ENCODE data around the gene PDHX.
A peak's percentile ranks its signal among the peaks of the same experiment; 100 is the strongest.
"Not testable (repeated sequence)": the region's sequence is repeated elsewhere in the genome, so short reads cannot be mapped to it uniquely, and the experiment has no call there.

The PDHX gene

DNA sequence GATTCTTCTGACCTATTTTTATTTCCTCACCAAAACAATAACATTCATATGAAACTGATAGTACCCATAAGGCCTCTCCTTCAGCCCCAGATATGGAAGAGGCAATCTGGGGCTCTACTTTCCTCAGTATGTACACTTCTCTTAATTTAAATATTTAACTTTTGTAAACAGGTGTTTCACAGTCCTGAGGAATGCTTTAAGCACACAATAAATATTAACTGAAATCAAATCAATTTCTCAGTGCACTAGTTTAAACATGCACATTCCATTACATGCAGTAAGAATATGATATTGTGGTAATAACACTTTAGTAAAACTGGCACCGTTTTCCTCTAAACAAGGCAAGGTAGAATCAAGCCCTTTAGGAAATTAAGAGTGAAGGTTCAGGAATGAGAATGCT, 29.2 kb upstream of the PDHX start:
- no peak for DNase-seq (ENCODE audit: extremely low read depth, low read depth)
- TF ChIP-seq, protein P1, sequence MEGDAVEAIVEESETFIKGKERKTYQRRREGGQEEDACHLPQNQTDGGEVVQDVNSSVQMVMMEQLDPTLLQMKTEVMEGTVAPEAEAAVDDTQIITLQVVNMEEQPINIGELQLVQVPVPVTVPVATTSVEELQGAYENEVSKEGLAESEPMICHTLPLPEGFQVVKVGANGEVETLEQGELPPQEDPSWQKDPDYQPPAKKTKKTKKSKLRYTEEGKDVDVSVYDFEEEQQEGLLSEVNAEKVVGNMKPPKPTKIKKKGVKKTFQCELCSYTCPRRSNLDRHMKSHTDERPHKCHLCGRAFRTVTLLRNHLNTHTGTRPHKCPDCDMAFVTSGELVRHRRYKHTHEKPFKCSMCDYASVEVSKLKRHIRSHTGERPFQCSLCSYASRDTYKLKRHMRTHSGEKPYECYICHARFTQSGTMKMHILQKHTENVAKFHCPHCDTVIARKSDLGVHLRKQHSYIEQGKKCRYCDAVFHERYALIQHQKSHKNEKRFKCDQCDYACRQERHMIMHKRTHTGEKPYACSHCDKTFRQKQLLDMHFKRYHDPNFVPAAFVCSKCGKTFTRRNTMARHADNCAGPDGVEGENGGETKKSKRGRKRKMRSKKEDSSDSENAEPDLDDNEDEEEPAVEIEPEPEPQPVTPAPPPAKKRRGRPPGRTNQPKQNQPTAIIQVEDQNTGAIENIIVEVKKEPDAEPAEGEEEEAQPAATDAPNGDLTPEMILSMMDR (IDR thresholded peaks at IDR 0.05; ENCODE audit: low read depth, low read length), result no peak

DNA sequence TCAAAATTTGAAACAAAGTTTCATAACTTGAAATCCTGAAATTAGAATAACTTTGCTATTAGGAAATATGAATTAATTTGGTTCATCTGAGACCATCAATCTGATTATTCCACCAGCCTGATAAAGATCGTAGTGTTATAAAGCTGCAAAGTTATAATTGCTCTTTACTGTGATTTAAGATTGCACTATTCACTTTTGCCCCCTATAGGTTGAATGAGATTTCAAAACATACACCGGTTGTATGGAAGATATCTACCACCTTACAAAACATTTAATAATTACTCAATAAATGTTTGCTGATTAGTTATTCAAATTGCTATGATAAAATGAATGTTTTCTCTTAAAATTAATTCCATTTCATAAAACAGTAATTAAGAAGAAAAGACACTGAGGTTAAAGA, 26.3 kb upstream of the PDHX start:
- TF ChIP-seq, protein P1 (IDR thresholded peaks at IDR 0.05; ENCODE audit: low read depth, low read length), result peak; percentile 27
- DNase-seq (ENCODE audit: extremely low read depth, low read depth), result no peak

DNA sequence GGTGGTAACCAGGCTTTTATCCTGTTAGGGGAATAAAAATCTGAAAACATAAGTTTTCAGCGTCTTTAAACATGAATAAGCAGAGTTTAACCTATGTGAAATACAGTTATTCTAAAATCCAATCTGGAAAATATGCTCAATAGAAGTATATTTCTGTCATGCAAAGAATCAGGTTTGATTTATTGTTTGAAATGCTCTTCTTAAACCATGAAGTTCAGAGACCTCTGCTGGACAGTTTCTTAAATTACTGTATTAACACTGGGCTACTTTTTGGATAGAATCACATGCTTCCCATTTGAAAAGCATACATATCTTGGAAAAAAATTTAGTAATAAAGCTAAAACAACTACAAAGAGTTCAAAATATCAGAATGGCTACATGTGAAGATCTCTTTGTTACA, 25.6 kb upstream of the PDHX start:
- no peak for DNase-seq (ENCODE audit: extremely low read depth, low read depth)
- TF ChIP-seq, protein P1 (IDR thresholded peaks at IDR 0.05; ENCODE audit: low read depth, low read length), result peak; percentile 43

DNA sequence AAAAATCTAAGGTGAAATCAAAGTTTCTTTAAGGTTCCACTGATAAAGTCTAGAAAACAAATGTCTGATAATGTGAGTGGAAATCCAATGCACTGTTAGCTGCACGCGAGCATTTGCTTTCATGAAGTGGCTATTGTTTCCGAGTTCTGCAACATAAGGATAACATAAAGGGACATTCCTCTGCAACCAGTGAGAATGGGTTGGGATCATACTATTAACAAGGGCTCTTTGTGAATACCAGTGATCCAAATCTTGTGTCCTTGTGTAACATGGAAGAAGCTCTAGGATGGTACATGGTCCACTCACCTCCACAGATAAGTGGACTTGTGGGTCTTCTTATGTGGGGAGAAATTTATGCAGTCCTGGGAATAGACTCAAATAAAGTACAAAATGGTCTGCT, 24.8 kb upstream of the PDHX start:
- TF ChIP-seq, protein P1 (IDR thresholded peaks at IDR 0.05; ENCODE audit: low read depth, low read length), result no peak
- DNase-seq (ENCODE audit: extremely low read depth, low read depth), result no peak

DNA sequence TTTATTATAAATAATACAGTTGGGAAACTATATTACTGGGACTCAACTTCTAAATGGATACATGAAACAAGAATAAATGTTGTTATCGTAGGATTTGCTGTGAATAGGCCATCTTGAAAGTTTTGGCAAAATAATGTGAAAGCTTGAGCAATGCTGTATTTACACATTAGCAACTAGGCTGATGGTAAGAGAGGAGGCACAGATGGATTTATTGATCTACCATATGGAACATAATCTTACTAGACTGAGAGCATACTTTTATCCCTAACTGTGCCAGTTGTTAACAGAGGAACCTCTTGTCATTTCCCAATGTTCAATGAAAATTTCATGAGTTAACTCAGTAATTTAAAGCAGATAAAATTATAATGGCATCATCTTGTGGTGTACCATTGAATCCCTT, 23.0 kb upstream of the PDHX start:
- no peak for DNase-seq (ENCODE audit: extremely low read depth, low read depth)
- TF ChIP-seq, protein P1 (IDR thresholded peaks at IDR 0.05; ENCODE audit: low read depth, low read length), result no peak

DNA sequence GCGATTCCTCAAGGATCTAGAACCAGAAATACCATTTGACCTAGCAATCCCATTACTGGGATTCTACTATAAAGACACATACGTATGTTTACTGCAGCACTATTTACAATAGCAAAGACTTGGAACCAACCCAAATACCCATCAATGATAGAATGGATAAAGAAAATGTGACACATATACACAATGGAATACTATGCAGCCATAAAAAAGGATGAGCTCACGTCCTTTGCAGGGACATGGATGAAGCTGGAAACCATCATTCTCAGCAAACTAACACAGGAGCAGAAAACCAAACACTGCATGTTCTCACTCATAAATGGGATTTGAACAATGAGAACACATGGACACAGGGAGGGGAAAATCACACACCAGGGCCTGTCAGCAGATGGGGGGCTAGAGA, 20.2 kb upstream of the PDHX start:
- DNase-seq (ENCODE audit: extremely low read depth, low read depth), result not testable (repeated sequence)

DNA sequence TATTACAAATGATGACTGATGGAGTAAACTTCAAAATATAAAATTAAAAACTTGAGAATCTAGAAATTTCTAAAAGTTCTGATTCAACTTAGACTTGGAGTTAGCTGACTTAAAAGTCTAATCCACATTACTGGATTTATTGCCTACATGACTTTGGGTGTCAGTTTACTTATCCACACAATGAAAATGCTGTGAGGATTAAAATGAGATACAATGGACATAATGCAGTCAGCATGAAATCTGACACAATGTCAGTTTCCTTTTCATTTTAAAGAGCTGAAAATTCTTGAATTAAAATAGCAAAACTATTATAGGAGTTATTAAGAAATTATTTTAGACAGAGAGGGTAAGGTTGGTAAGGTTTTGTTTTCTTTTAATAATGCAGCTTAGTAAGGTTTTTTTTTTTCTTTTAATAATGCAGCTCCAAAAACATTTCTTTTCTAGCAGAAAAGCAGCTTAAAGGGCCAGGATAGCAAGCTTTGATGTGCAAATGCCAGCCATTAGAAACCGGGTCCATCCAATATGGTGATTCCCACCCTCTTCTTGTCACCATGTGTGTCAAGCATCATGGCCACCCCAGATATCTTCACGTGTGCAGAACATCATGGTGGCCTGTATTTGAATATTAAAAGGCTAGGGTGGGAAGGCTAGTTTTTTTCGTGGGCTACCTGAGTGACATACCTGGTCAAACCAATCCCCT, 19.1 kb upstream of the PDHX start:
- TF ChIP-seq, protein P1 (IDR thresholded peaks at IDR 0.05; ENCODE audit: low read depth, low read length), result no peak

DNA sequence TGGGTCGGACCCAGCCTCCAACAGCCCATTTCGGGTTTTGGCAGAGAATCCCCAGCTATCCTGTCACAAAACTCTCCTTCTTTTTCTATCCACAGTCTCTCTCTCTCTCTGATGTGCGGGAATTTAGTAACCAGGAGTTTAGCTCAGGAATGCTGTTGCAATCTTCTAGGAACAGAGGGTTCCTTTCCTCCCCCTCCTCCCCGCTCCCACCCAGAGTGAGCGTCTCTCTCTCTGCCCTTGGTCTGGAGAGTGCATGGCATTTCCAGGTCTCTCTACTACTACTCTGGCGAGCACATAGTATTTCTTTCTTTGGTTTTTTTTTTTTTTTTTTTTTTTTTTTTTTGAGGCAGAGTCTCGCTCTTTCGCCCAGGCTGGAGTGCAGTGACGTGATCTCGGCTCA, 17.9 kb upstream of the PDHX start:
- TF ChIP-seq, protein P1 (IDR thresholded peaks at IDR 0.05; ENCODE audit: low read depth, low read length), result no peak
- DNase-seq (ENCODE audit: extremely low read depth, low read depth), result no peak

More for the DNA sequence above, 19.1 kb upstream of the PDHX start:
- DNase-seq (ENCODE audit: extremely low read depth, low read depth), result no peak

Data from AG09319 (cell line).